NCI-H1092 treated with DMSO at 0.1 percent for 48 hours (cell line): Measurements from ENCODE around the gene MAP4K2.
A peak's percentile ranks its signal among the peaks of the same experiment; 100 is the strongest.
"Not testable (repeated sequence)": the region's sequence is repeated elsewhere in the genome, so short reads cannot be mapped to it uniquely, and the experiment has no call there.

ENCODE experiments used
- DNase-seq: peaks from one replicate; lab custom pipeline; 2025; lab: John Stamatoyannopoulos, UW

MAP4K2 gene

DNA sequence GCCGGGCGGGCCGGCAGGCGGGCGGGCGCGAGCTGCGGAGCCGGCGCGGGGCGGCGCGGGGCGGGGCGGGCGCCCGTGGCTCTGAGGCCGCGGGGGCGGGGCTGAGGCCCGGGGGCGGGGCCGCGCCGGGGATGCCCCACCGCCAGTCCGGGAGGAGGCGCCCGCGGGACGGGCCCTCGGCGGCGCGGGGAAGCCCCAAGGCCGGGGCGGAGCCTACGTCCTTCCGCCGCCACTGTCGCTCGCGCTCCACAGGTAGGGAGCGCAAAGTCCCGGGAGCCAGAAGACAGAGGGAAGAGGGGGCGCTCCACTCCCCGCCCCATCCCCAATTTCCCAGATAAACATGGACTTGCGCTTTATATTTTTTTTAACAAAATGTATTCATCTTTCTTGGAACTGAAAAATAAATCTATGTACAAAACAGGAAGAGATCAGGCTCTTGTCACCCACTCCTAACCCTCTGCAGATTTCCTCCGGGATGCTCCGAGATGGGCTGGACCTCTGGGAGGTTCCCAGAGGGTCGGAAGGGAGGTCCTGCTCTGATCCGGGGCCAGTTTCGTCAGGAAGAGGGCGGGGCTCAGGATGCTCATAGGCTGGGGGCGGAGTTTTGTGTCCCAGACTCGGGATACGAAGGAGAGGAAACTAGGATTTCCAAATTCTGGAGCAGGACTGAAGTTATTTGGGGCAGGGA lies at the start of gene MAP4K2:
Gene MAP4K2 (minus strand): TSS at position 57 of the 688 bp plus-strand sequence. CDS start 65 bp downstream, outside the sequence.
- peak; percentile 83 for DNase-seq

DNA sequence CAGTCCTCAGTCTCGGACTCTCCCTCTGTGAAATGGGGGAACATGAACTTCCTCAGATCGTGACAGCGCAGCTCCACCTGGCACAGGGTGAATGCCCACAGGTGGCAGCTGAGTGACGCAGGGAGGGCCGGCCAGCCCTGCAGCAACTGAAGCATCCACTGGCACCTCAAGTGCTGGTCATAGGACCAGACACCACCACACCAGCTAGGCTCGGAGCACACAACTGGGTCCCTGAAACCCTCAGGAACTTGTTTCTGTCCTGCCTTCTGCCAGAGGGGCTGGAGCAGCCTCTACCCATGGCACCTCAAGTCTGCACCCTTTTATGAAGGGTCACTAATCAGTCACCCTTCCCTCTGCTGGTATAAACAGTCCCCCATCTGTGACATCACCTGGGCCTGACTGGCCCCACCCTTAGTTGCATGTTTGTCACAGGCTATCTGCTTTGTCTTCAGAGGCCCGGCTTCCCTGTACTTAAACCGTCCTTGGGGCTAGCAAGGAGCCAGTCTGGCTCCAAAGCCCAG lies 48.9 kb upstream of the MAP4K2 start:
- DNase-seq, result no peak

DNA sequence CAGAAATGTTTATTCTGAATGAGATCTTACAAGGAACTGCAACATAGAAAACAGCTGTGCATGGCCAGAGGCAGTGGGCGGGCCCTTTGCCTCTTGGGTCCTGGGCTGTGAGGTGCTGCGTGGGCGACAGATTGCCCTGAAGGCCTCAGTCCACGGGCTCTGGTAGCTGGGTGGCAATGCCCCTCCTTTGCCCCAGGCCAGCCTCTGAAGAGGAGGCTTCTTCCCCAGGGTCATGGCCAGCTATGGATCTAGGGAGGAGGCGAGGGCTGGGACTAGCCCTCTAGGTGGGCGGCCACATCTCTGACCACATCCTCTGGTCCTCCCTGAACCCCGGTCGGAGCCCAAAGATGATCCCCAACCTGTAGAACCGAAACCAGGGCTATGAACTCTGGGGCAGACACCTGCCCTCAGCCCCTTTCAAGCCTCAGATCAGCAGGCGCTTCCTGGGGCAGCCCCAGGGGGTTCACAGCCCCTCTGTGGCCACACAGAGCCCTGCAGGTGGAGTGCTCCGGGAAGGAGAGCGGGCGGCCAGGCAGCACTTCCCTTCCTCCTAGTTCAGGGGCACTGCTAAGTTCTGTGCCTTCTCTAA lies 48.1 kb upstream of the MAP4K2 start:
- no peak for DNase-seq

DNA sequence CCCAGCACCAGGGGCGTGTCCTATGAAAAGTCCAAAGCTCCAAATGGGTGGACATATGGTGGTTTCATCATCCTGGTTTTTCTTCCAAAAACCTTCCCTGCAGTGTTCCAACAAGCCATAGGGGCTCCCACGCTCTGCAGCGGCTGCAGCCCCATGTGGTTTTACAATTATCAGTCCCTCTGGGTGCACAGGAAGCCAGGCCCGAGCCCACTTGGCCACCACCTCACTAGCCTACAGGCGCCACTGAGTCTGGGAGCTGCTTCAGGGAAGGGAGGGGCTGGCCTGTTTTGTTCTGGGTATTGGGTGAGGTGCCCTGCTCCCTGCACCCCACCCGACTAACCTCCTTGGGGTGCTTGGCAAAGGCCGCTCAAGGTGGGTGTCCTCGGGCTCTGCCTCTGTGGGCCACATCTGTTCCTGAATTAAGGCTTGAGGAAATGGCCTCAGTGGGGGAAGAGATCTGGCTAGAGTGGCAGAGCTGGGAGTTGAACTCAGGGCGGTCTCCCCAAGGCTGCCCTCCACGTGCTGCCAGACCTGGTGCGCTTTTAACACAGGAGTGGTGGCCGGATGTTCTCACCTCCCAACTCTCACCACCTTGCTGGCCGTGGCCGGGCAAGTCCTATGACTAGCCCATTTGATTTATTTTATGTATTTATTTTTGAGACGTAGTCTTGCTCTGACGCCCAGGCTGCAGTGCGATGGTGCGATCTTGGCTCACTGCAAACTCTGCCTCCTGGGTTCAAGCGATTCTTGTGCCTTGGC lies 46.8 kb upstream of the MAP4K2 start:
- no peak for DNase-seq

DNA sequence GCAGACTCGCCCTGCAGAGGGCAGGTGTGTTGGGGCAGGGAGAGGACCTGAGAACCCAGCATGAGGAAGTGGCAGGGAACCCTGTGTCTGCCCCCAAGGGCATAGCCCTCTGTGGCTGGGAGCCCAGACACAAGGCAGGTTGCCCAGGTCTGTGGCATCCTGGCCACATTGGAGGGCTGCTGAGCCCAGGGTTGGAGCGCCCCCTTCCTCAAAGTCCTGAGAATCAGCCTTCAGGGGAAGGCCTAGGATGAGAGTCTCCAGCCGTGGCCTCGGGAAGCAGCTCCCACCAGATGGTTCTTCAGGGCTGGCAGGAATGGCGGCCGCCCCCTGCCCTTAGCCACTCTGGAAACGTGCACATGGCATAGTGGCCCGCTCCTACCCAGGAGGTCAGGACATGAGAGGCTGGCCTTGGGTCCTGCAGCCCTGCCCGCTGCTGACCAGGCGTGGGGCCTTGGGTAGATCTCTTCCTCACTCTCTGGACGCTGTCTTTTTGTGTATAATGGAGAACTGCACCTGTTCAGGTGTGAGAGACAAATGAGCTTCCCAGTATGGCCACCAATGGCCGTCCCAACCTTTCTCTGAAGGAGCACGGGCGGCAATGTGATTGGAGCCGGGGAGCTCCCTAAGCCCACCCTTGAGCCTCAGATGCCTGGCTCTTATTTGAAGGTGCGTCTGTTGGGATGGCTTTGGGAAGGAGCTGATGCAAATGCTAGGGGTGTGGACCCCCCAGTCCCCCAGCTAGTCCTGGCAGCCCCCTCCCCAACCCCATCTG lies 46.0 kb upstream of the MAP4K2 start:
- DNase-seq, result peak; percentile 39

DNA sequence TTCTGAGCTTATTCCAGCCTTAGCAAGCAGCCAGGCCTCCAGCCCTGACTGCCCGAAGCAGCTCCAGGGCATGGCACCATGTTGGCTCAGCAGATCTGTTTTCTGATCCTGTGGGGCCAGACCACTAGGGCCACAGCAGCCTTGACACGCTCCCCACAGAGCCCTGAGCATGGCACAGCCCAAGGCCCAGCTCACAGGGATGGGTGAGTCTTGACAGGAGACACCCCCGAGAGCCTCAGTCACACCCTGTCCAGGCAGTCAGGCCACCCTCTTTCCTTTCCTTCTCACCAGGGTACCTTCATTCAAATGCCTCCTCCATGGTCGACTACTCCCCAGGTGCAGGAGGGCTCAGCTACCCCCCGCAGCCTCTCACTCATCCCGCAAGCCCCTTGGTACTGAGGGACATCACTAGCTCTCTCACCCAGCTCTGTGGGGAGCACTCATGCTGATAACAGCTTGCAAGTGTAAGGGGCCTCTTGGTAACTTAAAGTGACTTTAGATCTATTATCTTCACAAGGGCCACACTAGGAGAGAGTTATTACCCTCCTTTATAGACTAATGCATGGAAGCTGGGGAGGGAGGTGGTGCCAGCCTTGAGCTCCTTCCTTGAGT lies 45.3 kb upstream of the MAP4K2 start:
- DNase-seq, result no peak

DNA sequence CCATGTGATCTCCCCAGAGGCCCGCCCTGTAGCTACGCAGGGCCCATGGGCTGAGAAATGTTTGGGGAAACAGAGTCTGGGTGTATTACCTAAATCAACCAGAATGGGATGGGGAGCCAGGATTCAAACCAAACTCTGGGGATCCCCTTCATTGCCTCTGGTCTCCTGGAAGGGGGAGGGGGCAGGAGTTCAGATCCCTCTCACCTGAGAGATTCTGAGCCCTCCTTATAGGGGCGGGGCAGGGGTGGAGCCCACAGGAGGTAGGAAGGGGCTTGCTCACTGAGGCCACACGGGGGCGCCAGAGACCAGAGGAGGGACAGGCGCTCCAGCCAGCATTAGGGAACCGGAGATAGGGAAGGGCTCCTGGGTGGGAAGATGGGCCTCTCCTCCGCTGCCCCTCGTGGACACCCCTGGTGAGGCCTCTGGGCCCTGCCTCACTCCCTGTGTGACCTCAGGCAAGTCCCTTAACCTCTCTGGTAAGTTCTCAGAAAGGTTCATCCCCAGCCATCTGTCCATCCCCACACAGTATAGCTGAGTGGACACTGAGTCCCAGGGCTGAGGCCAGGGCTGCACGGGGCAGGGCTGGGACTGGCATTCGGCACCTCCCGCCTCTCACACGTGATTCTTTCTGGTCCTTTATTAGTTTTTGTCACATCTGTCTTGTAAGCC lies 44.1 kb upstream of the MAP4K2 start:
- DNase-seq, result peak; percentile 92

DNA sequence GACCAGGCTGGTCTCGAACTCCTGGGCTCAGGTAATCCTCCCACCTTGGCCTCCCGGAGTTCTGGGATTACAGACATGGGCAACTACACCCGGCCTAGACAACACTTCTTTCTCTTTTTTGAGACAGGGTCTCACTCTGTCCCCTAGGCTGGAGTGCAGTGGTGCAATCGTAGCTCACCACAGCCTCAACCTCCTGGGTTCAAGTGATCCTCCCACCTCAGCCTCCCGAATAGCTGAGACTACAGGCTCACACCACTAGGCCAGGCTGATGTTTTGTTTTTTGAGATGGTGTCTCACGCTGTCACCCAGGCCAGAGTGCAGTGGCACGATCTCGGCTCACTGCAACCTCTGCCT lies 42.7 kb upstream of the MAP4K2 start:
- not testable (repeated sequence) for DNase-seq

DNA sequence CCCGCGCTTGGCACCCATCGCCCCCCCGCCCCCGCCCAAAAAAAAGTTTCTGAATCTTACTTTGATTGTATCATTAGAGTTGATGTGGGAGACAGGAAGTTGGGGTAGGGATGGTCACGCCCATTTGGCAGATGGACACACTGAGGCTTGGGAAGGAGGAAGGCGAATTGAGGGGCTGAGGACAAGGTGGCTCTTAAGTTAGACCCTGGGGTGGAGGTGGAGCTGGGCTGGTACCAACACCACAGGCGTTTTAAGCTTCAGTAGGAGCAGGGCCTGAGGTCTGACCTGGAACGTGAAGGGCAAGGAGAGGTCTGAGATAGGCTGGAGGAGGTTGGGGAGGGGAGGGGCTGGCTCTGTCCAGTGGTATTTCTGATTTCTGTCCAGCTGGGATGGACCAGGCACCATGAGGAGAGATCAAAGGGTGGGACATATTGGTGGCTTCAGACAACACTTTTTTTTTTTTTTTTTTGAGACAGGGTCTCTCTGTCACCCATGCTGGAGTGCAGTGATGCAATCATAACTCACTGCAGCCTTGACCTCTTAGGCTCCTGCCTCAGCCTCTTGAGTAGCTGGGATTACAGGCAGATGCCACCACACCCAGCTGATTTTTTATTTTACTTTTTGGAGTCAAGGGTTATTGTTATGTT lies 42.2 kb upstream of the MAP4K2 start:
- no peak for DNase-seq

DNA sequence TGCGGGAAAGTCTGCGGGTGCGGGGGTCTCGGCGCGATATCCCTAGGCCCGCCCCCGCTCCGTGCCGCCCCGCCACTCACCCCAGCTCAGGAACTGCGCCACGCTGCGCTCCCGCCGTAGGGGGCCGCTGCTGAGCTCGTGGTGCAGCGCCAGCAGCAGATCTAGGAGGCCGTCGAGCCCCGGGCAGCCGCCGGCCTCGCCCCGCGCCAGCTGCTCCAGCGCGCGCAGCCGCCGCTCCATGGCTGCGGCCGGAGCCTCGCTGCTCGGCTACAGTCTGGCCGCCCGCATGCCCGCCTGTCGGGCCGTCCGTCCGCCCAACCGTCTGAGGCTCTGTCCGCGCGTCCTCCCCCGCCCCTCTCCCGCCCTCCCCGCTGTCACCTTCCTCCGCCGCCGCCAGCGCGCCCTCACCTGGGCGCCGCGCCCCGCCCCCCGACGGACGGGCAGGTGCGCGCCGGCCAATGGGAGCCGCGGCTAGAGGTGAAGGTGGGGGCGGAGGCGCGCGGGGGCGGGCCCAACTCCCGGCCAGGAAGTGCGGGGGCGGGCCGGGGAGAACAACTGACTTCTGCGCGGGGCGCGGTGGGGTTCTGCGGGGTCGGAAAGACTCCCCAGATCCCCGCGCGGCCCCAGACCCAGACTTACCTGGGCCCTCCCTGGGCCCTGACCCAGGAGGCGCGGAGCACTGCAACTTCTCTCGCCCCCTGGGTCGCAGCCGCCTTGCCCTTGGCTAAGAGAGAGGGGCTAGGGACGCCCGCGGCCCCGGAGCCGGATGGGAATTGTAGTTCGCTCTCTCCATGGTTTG lies 41.5 kb upstream of the MAP4K2 start, which contains the start of gene CDC42BPG:
Gene CDC42BPG (minus strand): TSS at position 324 of the 799 bp plus-strand sequence. CDS start 84 bp downstream, at position 240.
- peak; percentile 53 for DNase-seq

DNA sequence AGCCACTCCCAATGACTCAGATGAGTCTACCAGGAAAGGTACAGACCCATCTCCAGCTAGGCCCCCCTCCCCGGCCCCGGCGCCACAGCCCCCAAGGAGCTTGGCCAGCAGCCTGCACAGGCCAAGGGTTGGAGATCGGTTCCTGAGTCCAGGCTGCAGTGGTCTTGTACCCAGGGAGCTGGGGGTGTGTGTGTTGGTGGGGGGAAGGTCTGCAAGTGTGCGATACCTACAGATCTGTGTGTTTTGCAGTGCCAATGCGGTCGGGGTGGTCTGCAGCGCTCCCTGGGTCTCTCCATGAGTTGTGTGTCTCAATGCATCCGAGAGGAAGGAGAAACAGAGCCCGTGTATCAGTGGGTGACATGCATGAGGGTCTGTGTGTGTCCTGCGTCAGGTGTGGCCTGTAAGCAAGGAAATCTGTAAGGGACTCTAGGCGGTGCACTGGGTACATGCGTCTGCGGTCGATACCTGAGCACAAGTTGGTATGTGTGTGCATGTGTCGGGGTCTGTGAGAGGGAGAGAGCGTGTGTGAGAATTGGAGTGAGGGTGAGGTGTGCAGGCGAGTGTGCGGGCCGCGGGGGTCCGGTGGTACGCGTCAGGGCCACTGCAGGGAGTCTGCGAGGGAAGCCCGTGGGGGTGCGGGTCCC lies 40.8 kb upstream of the MAP4K2 start:
- no peak for DNase-seq

DNA sequence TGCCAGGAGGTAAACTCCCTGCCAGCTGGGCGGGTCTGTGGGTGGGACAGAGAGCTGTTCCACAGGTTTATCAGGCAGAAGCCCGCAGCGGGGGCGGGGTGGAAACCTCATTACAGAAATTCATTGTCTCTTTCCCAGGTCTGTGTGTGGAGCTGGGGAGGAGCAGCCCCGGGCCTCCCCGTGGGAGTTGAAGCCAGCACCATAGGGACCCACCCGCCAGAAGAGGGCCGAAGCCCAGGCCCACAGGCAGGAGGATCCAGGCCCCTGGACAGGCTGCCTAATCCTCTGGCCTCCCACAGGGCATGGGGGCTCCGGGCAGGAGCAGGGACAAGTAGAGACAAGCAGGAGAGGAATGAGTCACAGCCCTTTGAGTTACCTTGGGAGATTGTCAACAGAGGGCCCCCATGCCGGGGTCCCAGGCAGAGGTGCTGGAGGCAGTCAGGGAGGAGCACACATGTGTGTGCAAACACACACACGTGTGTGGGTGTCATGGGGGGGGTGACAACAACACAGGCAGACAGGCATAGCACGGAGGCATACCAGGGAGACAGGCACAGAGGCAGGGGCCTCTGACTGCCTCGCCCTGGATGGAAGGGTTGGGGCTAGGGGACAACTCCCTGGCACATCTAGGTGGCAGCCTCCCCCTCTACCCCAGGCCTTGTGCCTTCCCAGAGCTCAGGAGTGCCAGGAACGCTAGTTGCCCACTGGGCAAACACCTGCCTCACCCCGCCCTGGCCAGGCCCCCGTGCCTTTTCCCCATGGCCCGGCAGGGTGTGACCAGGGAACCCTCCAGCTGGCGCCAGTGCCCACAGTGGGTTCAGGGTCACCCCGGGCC lies 40.1 kb upstream of the MAP4K2 start:
- DNase-seq, result no peak

DNA sequence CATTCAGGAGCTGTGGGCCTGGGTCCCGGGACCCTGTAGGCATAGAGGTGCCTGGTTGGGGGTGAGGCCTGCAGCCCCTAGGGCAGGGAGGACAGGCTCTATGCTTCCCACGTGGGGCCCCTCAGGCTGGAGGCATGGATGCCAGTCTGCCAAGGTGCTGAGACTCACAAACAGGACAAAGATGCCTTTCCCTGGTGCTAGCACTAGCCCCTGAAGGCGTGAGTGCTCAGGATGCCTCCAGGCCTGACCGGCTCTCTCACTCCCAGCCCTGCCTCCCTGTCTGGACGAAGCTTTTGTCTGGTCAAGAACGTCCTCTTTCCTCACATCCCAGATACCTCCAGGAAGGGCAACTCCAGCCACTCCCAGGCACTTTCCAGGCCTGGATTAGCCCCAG lies 39.3 kb upstream of the MAP4K2 start:
- DNase-seq, result no peak

DNA sequence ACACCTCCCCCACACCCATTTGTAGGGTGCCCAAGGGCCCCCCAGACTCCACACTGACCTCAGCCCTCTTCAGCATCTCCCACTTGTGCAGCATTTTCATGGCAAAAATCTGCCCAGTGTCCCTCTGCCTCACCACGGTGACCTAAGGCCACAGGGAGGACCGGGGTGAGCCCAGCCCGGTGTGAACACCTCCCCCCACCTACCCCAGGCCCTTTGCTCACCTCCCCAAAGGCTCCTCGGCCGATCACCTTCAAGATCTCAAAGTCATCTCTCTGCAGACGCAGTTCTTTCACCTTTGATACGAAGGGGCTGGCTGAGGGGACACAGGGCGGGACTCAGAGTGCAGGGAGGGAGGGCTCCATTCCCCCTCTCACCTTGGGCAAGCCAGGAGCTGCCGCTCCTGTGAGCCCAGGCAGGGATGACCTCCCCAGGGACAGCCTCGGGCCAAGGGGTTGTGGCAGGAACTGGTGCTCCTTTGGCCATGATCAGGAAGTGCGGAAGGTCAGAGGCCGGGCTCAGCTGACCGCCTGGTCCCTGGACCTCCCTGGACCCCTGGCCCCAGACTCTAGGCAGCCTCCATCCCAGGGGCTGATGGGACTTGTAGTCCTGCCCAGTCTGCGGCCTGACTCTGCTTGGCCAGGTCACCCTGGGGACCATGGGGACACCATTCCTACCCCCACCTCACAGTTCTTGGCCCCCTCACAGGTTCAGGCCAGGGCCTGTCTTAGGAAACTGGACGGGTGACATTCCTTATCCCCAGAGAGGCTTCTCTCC lies 38.8 kb upstream of the MAP4K2 start:
- no peak for DNase-seq

DNA sequence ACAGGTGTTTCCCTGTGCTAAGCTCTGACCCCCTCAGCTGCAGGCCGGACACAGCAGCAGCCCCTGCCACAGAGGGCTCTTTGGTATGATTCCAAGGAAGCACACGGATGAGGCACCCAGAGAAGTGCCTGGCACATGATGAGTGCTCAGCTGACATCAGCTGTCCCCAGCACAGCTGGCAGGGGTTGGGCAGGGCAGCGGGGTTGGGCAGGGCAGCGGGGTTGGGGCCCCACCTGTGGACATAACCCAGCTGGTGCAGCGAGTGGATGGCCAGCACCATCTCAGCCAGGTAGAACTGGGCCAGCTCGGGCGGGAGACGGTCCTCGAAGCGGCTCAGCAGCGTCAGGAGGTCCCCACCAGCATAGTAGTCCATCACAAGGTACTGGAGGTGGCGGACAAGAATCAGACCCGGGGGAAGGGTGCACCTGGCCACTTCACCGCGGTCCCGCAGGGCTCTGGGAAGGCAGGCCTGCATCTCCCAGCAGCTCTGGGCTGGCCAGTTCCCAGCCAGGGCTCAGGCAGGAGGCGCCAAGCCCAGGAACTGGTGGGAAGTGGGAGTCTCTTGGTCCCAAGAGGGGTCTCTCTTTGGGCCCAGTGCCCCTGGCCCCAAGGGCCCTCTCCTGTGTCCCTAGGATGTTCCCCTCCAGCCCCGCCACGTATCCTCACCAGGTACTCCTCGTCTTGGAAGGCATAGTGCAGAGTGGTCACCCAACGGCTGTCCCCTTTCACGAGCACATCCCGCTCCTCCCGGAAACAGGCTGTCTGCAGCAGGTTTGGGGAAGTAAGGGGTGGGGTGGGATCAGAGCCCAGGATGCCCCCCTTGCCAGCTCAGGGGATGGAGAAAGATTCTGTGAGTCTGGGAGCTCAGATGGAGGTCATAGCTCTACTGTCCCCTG lies 37.1 kb upstream of the MAP4K2 start:
- DNase-seq, result no peak

DNA sequence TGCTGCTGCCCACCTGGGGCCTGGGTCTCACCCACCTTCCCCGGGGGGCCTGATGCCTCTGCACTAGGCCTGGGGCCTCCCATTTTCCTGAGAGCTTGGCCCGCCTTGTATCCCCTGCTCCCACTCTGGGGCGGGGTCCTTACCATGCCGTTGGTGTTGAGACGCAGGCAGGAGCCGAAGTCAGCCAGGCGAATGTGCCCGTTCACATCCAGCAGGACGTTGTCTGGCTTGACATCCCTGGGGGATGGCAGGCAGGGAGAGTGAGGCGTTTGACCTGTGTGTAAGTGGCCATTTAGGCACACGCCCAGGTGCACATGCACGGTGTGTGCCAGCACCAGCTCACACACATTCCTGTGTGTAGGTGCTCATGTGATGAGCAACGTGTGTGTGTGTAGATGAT lies 36.3 kb upstream of the MAP4K2 start:
- no peak for DNase-seq
